ENCODE data around the gene DNAJC21. TPM values are rescaled to one million over a fixed set of nuclear protein-coding genes. Genes with fewer than 3 reads are reported as not detected.
"Not testable (repeated sequence)": the region's sequence is repeated elsewhere in the genome, so short reads cannot be mapped to it uniquely, and the experiment has no call there.

DNAJC21 gene
- total RNA-seq, 1 experiment from 2014 or later: 21.8 TPM

DNA sequence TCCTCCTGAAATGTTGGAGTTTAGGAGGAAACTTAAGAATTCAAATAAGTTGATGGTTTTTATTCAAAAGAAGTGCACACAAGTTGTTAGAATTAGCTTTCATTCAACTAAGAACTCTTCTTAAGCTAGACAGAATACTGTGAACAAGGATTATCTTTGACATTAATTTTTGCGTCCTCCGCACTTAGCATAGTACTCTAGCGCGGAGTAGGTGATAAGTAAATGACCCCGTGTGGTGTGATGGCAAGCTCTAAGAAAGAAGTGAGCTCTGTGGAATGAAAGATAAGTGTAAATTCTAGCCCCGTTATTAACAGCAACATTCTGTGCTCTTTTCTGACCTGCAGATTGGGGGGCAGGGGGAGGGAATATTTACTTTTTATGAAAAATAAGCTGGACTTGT is 12.8 kb upstream of the DNAJC21 start:
- no peak for ATAC-seq
- H3F3A ChIP-seq (ENCODE audit: low read length, unreplicated experiment): no peaks in the 10 kb centered on the region
- H3K36me3 ChIP-seq (ENCODE audit: low read depth, low read length): peaks cover 35% of the 10 kb centered on the region

GRCh38 chr5:34918025-34918424 is 11.3 kb upstream of the DNAJC21 start:
- H3K4me3 ChIP-seq (ENCODE audit: low read length): peak overlapping the region; percentile 88
- peak overlapping the region; percentile 89 for H3K4me2 ChIP-seq (ENCODE audit: low read length)
- CTCF ChIA-PET: no interaction called here
- no peak for ATAC-seq
- no peaks in the 10 kb centered on the region for H3K9me3 ChIP-seq (ENCODE audit: low read length)
- no peaks in the 10 kb centered on the region for H3K27me3 ChIP-seq (ENCODE audit: low read length)
- no peak overlapping the region for H2AFZ ChIP-seq (ENCODE audit: low read length)
- peaks cover 40% of the 10 kb centered on the region for H3K36me3 ChIP-seq (ENCODE audit: low read depth, low read length)
- no peaks in the 10 kb centered on the region for H3K9me2 ChIP-seq (replicated peaks; ENCODE audit: low read length)
- H3F3A ChIP-seq (ENCODE audit: low read length, unreplicated experiment): peaks cover 8% of the 10 kb centered on the region
- POLR2A ChIA-PET (ENCODE audit: unreplicated experiment): interaction anchor here (1.2 kb wide), 1 partner anchor 11 kb away, joined by 4 read pairs; no protein-coding TSS in a partner anchor
- H3K27ac ChIP-seq (ENCODE audit: low read length): no peak overlapping the region
- H3K9ac ChIP-seq (ENCODE audit: low read length): no peak overlapping the region
- TF ChIP-seq CTCF (conservative IDR thresholded peaks at IDR 0.05; ENCODE audit: low read depth, low read length): no peak
- no peak for TF ChIP-seq EZH2phosphoT487 (IDR thresholded peaks at IDR 0.05; ENCODE audit: borderline replicate concordance, low read length)
- TF ChIP-seq EZH2 (IDR thresholded peaks at IDR 0.05; ENCODE audit: low read length, unreplicated experiment): no peak
- intact Hi-C loops (cut with micrococcal nuclease): loop anchor here (10.0 kb wide), 1 partner anchor 913 kb away; the partner anchor contains the start of gene AMACR
- no peak for DNase-seq
- H3K4me1 ChIP-seq (ENCODE audit: insufficient read depth, low read length): peaks cover 43% of the 10 kb centered on the region
- BruUV-seq (replicated peaks): no TSS peak
- H4K20me1 ChIP-seq (ENCODE audit: low read length): peaks cover 18% of the 10 kb centered on the region
- peaks cover 82% of the 10 kb centered on the region for H3K79me2 ChIP-seq (ENCODE audit: low read length)

More for the DNA sequence above, 12.8 kb upstream of the DNAJC21 start:
- Histone ChIP-seq H3K27ac (ENCODE audit: low read length) (no peak overlapping the region), H3K4me1 (ENCODE audit: insufficient read depth, low read length) (peaks cover 38% of the 10 kb centered on the region), H2AFZ (ENCODE audit: low read length) (no peak overlapping the region), H3K9me2 (replicated peaks; ENCODE audit: low read length) (no peaks in the 10 kb centered on the region), H3K9me3 (ENCODE audit: low read length) (no peaks in the 10 kb centered on the region), H3K4me3 (ENCODE audit: low read length) (peak overlapping the region; percentile 88), H4K20me1 (ENCODE audit: low read length) (peaks cover 18% of the 10 kb centered on the region), H3K9ac (ENCODE audit: low read length) (peak overlapping the region; percentile 98), H3K27me3 (ENCODE audit: low read length) (no peaks in the 10 kb centered on the region), H3K79me2 (ENCODE audit: low read length) (peaks cover 97% of the 10 kb centered on the region), H3K4me2 (ENCODE audit: low read length) (peak overlapping the region; percentile 89)
- BruUV-seq (replicated peaks): no TSS peak
- CTCF ChIA-PET: no interaction called here
- TF ChIP-seq EZH2 (IDR thresholded peaks at IDR 0.05; ENCODE audit: low read length, unreplicated experiment) (no peak), EZH2phosphoT487 (IDR thresholded peaks at IDR 0.05; ENCODE audit: borderline replicate concordance, low read length) (no peak), CTCF (conservative IDR thresholded peaks at IDR 0.05; ENCODE audit: low read depth, low read length) (no peak)
- intact Hi-C loops (cut with micrococcal nuclease): loop anchor here (10.0 kb wide), 1 partner anchor 912 kb away; the partner anchor contains the start of gene AMACR
- DNase-seq: no peak
- POLR2A ChIA-PET (ENCODE audit: unreplicated experiment): interaction anchor here (0.6 kb wide), 1 partner anchor 1241 kb away, joined by 3 read pairs; no protein-coding TSS in a partner anchor

- ChIA-PET CTCF (interaction anchor here (0.7 kb wide), 1 partner anchor 1658 kb away, joined by 6 read pairs; no protein-coding TSS in a partner anchor), POLR2A (ENCODE audit: unreplicated experiment) (no interaction called here)
- Histone ChIP-seq H3F3A (ENCODE audit: low read length, unreplicated experiment) (peaks cover 14% of the 10 kb centered on the region), H3K9ac (ENCODE audit: low read length) (no peak overlapping the region), H3K79me2 (ENCODE audit: low read length) (peaks cover 72% of the 10 kb centered on the region), H3K27ac (ENCODE audit: low read length) (no peak overlapping the region), H3K4me1 (ENCODE audit: insufficient read depth, low read length) (peaks cover 45% of the 10 kb centered on the region), H4K20me1 (ENCODE audit: low read length) (peaks cover 24% of the 10 kb centered on the region), H2AFZ (ENCODE audit: low read length) (no peak overlapping the region), H3K4me3 (ENCODE audit: low read length) (no peak overlapping the region), H3K27me3 (ENCODE audit: low read length) (no peaks in the 10 kb centered on the region), H3K4me2 (ENCODE audit: low read length) (no peak overlapping the region), H3K36me3 (ENCODE audit: low read depth, low read length) (peaks cover 45% of the 10 kb centered on the region), H3K9me3 (ENCODE audit: low read length) (no peaks in the 10 kb centered on the region), H3K9me2 (replicated peaks; ENCODE audit: low read length) (no peaks in the 10 kb centered on the region)
- intact Hi-C loops (cut with micrococcal nuclease): loop anchor here (10.0 kb wide), 1 partner anchor 914 kb away; the partner anchor contains the start of gene AMACR
- BruUV-seq (replicated peaks): no TSS peak
- no peak for TF ChIP-seq EZH2 (IDR thresholded peaks at IDR 0.05; ENCODE audit: low read length, unreplicated experiment)
- peak; percentile 37; the same call in 1 of the 2 replicates for TF ChIP-seq CTCF (conservative IDR thresholded peaks at IDR 0.05; ENCODE audit: low read depth, low read length)
- TF ChIP-seq EZH2phosphoT487 (IDR thresholded peaks at IDR 0.05; ENCODE audit: borderline replicate concordance, low read length): no peak
- no peak for ATAC-seq
- no peak for DNase-seq
Observed at GRCh38 chr5:34919077-34919476, 10.3 kb upstream of the DNAJC21 start.

DNA sequence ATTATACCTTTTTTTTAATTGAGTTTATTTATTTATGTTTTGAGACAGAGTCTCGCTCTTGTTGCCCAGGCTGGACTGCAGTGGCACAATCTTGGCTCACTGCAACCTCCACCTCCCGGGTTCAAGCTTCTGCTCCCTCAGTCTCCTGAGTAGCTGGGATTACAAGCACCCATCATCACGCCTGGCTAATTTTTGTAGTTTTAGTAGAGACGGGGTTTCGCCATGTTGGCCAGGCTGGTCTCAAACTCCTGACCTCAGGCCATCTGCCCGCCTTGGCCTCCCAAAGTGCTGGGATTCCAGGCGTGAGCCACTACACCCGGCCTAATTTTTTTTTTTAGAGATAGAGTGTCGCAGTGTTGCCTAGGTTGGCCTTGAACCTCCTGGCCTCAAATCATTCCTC is 6.1 kb upstream of the DNAJC21 start:
- not testable (repeated sequence) for H3K27me3 ChIP-seq (ENCODE audit: low read length); ATAC-seq

More for the DNA sequence above, 6.1 kb upstream of the DNAJC21 start:
- H3K9ac ChIP-seq (ENCODE audit: low read length); H3K9me2 ChIP-seq (replicated peaks; ENCODE audit: low read length); H3K9me3 ChIP-seq (ENCODE audit: low read length); H2AFZ ChIP-seq (ENCODE audit: low read length); intact Hi-C loops (cut with micrococcal nuclease); BruUV-seq (replicated peaks); DNase-seq; H3K4me3 ChIP-seq (ENCODE audit: low read length): not testable (repeated sequence)
- CTCF ChIA-PET: interaction anchor here (0.5 kb wide), 1 partner anchor 1769 kb away, joined by 4 read pairs; no protein-coding TSS in a partner anchor
- H3K27ac ChIP-seq (ENCODE audit: low read length): peak overlapping the region; percentile 57
- peaks cover 19% of the 10 kb centered on the region for H4K20me1 ChIP-seq (ENCODE audit: low read length)
- peaks cover 50% of the 10 kb centered on the region for H3K79me2 ChIP-seq (ENCODE audit: low read length)
- POLR2A ChIA-PET (ENCODE audit: unreplicated experiment): interaction anchor here (0.6 kb wide), 1 partner anchor 181 kb away, joined by 3 read pairs; no protein-coding TSS in a partner anchor
- H3F3A ChIP-seq (ENCODE audit: low read length, unreplicated experiment): peaks cover 24% of the 10 kb centered on the region
- peak overlapping the region; percentile 76 for H3K4me2 ChIP-seq (ENCODE audit: low read length)
- peaks cover 40% of the 10 kb centered on the region for H3K4me1 ChIP-seq (ENCODE audit: insufficient read depth, low read length)
- peaks cover 71% of the 10 kb centered on the region for H3K36me3 ChIP-seq (ENCODE audit: low read depth, low read length)
